Measurements from ENCODE around the gene PCNX1. TPM values are rescaled to one million over a fixed set of nuclear protein-coding genes. Genes with fewer than 3 reads are reported as not detected.
"Not testable (repeated sequence)": the region's sequence is repeated elsewhere in the genome, so short reads cannot be mapped to it uniquely, and the experiment has no call there.

PCNX1 gene
- 10 to 100 TPM; 41.8 to 83.1 (median 50.5) TPM for total RNA-seq

- Histone ChIP-seq H3K36me3 (no peaks in the 10 kb centered on the region), H3K27ac (peak within 1 kb of the TSS; percentile 93 to 99 (median 97)), H3K27me3 (no peaks in the 10 kb centered on the region), H3K4me3 (peak within 1 kb of the TSS; percentile 78 to 99 (median 96)), H3K4me1 (peaks cover 0 to 56% (median 28%) of the 10 kb centered on the region in 4 donors), H3K9me3 (no peaks in the 10 kb centered on the region)
- peak; percentile 77 to 81 for DNase-seq (ENCODE audit: low spot score in 2 of 2)
- TF ChIP-seq POLR2A (IDR thresholded peaks at IDR 0.05) (peak in 1 of 2 donors; percentile 46), EP300 (IDR thresholded peaks at IDR 0.05) (peak in 1 of 2 donors; percentile 25), CTCF (IDR thresholded peaks at IDR 0.05) (peak; percentile 93 to 98 (median 95))
- 0 to 1% methylated on average over 39 to 68 of the region's 101 CpGs for WGBS, 2 donors
These were observed at the start of gene PCNX1 for GRCh38 chr14:70907176-70907995. Gene PCNX1 (plus strand): TSS chr14:70907459. CDS start chr14:70907851, 392 bp downstream.

DNA sequence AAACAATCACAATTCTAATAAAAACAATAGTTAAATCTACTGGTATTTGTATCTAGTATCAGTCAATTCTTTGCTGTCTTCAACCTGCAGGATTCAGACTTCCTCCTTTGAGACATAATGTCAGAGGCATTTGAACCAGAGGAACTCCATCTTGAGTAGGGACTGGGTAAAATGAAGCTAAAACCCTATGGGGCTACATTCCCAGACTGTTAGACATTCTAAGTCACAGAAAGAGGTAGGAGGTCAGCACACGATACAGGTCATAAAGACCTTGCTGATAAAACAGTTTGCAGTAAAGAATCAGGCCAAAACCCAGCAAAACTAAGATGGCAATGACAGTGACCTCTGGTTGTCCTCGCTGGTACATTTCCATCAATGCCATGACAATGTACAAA lies 49.8 kb upstream of the PCNX1 start:
- TF ChIP-seq POLR2A (IDR thresholded peaks at IDR 0.05) = no peak
- TF ChIP-seq EP300 (IDR thresholded peaks at IDR 0.05) = no peak
- TF ChIP-seq CTCF (IDR thresholded peaks at IDR 0.05) = no peak
- Histone ChIP-seq H3K27me3 (no peaks in the 10 kb centered on the region), H3K9me3 (no peaks in the 10 kb centered on the region), H3K36me3 (no peaks in the 10 kb centered on the region), H3K27ac (no peak overlapping the region), H3K4me1 (no peaks in the 10 kb centered on the region), H3K4me3 (no peak overlapping the region)
- DNase-seq (ENCODE audit: low spot score in 2 of 2) = no peak
- 91 to 94% methylated on average over 2 of the region's 2 CpGs for WGBS, 2 donors

DNA sequence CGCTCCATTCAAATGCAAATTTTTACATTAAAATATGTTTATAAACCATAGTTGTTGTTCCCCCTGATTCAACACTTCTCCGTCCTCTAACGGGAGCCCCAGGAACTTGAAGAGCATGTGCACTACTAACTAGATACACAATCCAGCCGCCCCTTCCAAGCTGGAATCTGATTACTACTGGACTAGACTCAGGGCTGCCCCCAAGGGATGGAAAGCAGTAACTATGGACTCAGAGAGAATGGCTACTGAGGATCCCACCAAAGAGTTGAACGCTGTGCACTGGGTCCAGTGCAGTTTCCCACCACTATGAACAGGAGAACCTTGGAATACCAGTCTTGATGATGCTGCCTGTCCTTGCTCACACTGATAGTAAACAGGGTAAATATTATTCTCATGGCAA lies 48.6 kb upstream of the PCNX1 start:
- H3K36me3 ChIP-seq = no peaks in the 10 kb centered on the region
- TF ChIP-seq POLR2A (IDR thresholded peaks at IDR 0.05) (no peak), EP300 (IDR thresholded peaks at IDR 0.05) (no peak), CTCF (IDR thresholded peaks at IDR 0.05) (no peak)
- no peak overlapping the region for H3K4me3 ChIP-seq
- H3K27ac ChIP-seq = no peak overlapping the region
- no peaks in the 10 kb centered on the region for H3K9me3 ChIP-seq
- WGBS, 2 donors = 83 to 86% methylated on average over 5 of the region's 5 CpGs
- no peaks in the 10 kb centered on the region for H3K4me1 ChIP-seq
- H3K27me3 ChIP-seq = no peaks in the 10 kb centered on the region
- DNase-seq (ENCODE audit: low spot score in 2 of 2) = no peak

DNA sequence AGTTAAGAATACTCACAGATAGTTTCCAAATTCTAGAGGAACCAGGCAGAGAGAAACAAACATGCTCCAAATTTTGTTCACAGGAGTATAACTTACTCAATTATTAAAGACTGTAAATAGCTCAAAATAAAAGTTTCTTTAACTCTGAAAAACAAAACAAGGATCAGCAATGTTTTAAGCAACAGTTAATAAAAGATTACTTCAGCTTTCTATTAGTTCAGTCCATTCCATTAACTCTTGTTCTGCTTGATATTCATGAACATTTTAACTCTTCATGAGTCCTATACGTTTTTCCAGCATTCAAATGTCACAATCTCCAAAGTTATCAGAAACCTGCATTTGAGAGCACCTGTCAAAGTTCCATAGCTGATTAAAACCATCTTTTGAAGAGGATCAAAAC lies 40.3 kb upstream of the PCNX1 start:
- not testable (repeated sequence) for H3K27ac ChIP-seq; H3K36me3 ChIP-seq; H3K4me1 ChIP-seq; H3K4me3 ChIP-seq; DNase-seq (ENCODE audit: low spot score in 2 of 2); H3K27me3 ChIP-seq
- WGBS, 2 donors = 72 to 79% methylated on average over 1 of the region's 1 CpG
- H3K9me3 ChIP-seq = peaks cover 0 to 30% (median 3%) of the 10 kb centered on the region in 4 donors

- 85 to 92% methylated on average over 1 of the region's 1 CpG for WGBS, 2 donors
- peaks cover 0 to 33% (median 3%) of the 10 kb centered on the region in 4 donors for H3K9me3 ChIP-seq
These were observed 36.3 kb upstream of the PCNX1 start for GRCh38 chr14:70871001-70871400.

GRCh38 chr14:70871863-70872677 lies 35.2 kb upstream of the PCNX1 start:
- Histone ChIP-seq H3K4me1 (no peaks in the 10 kb centered on the region), H3K36me3 (no peaks in the 10 kb centered on the region), H3K27ac (no peak overlapping the region), H3K27me3 (no peaks in the 10 kb centered on the region), H3K4me3 (no peak overlapping the region), H3K9me3 (peaks cover 0 to 30% (median 3%) of the 10 kb centered on the region in 4 donors)
- 76 to 82% methylated on average over 10 of the region's 10 CpGs for WGBS, 2 donors
- no peak for TF ChIP-seq CTCF (IDR thresholded peaks at IDR 0.05)
- no peak for TF ChIP-seq POLR2A (IDR thresholded peaks at IDR 0.05)
- TF ChIP-seq EP300 (IDR thresholded peaks at IDR 0.05) = no peak
- no peak for DNase-seq (ENCODE audit: low spot score in 2 of 2)

More at GRCh38 chr14:70871001-70871400, 36.3 kb upstream of the PCNX1 start:
- Histone ChIP-seq H3K27me3 (no peaks in the 10 kb centered on the region), H3K36me3 (no peaks in the 10 kb centered on the region), H3K4me1 (no peaks in the 10 kb centered on the region), H3K4me3 (no peak overlapping the region), H3K27ac (no peak overlapping the region)
- no peak for DNase-seq (ENCODE audit: low spot score in 2 of 2)
- TF ChIP-seq EP300 (IDR thresholded peaks at IDR 0.05) = no peak

Measured in tibial nerve (tissue), 4 donors.